ENCODE data around the gene TUBB2A.
A peak's percentile ranks its signal among the peaks of the same experiment; 100 is the strongest.
"Not testable (repeated sequence)": the region's sequence is repeated elsewhere in the genome, so short reads cannot be mapped to it uniquely, and the experiment has no call there.

TUBB2A gene

GRCh38 chr6:3157131-3157933 lies at the start of gene TUBB2A:
Gene TUBB2A (minus strand): TSS chr6:3157544. CDS start chr6:3157463, 81 bp downstream.
- no peak for DNase-seq (ENCODE audit: low read depth, low spot score)
- Histone ChIP-seq H3K4me3 (ENCODE audit: low read length) (peak within 1 kb of the TSS; percentile 67), H3K36me3 (ENCODE audit: control insufficient read depth, insufficient read depth, low read length) (peaks cover 7% of the 10 kb centered on the region; the same call in 1 of the 2 replicates), H3K9me3 (ENCODE audit: control insufficient read depth, insufficient read depth, low read length) (no peaks in the 10 kb centered on the region), H3K27me3 (ENCODE audit: control insufficient read depth, insufficient read depth, low read length) (no peaks in the 10 kb centered on the region), H3K4me1 (ENCODE audit: control insufficient read depth, insufficient read depth, low read length) (peaks cover 3% of the 10 kb centered on the region; the same call in 1 of the 2 replicates), H3K27ac (ENCODE audit: low read length) (no peak within 1 kb of the TSS)
- no CpG with 5 or more reads among the region's 95 CpGs for WGBS (ENCODE audit: insufficient coverage, insufficient read length)

- peaks cover 3% of the 10 kb centered on the region; the same call in 1 of the 2 replicates for H3K4me1 ChIP-seq (ENCODE audit: control insufficient read depth, insufficient read depth, low read length)
- no peaks in the 10 kb centered on the region for H3K36me3 ChIP-seq (ENCODE audit: control insufficient read depth, insufficient read depth, low read length)
- no peak overlapping the region for H3K4me3 ChIP-seq (ENCODE audit: low read length)
- no CpG with 5 or more reads among the region's 7 CpGs for WGBS (ENCODE audit: insufficient coverage, insufficient read length)
- no peaks in the 10 kb centered on the region for H3K27me3 ChIP-seq (ENCODE audit: control insufficient read depth, insufficient read depth, low read length)
- DNase-seq (ENCODE audit: low read depth, low spot score): no peak
- no peak overlapping the region for H3K27ac ChIP-seq (ENCODE audit: low read length)
- no peaks in the 10 kb centered on the region for H3K9me3 ChIP-seq (ENCODE audit: control insufficient read depth, insufficient read depth, low read length)
Observed at GRCh38 chr6:3206339-3207015, 49.1 kb upstream of the TUBB2A start.

GRCh38 chr6:3205913-3206312 lies 48.6 kb upstream of the TUBB2A start:
- no peak for DNase-seq (ENCODE audit: low read depth, low spot score)

GRCh38 chr6:3204921-3205320 lies 47.6 kb upstream of the TUBB2A start:
- no peak overlapping the region for H3K27ac ChIP-seq (ENCODE audit: low read length)
- H3K9me3 ChIP-seq (ENCODE audit: control insufficient read depth, insufficient read depth, low read length): no peaks in the 10 kb centered on the region
- no peaks in the 10 kb centered on the region for H3K27me3 ChIP-seq (ENCODE audit: control insufficient read depth, insufficient read depth, low read length)
- no CpG with 5 or more reads among the region's 6 CpGs for WGBS (ENCODE audit: insufficient coverage, insufficient read length)
- no peak overlapping the region for H3K4me3 ChIP-seq (ENCODE audit: low read length)
- no peaks in the 10 kb centered on the region for H3K36me3 ChIP-seq (ENCODE audit: control insufficient read depth, insufficient read depth, low read length)
- no peak for DNase-seq (ENCODE audit: low read depth, low spot score)
- peaks cover 3% of the 10 kb centered on the region; the same call in 1 of the 2 replicates for H3K4me1 ChIP-seq (ENCODE audit: control insufficient read depth, insufficient read depth, low read length)

More at GRCh38 chr6:3205913-3206312, 48.6 kb upstream of the TUBB2A start:
- H3K27me3 ChIP-seq (ENCODE audit: control insufficient read depth, insufficient read depth, low read length): no peaks in the 10 kb centered on the region
- H3K36me3 ChIP-seq (ENCODE audit: control insufficient read depth, insufficient read depth, low read length): no peaks in the 10 kb centered on the region
- no peak overlapping the region for H3K4me3 ChIP-seq (ENCODE audit: low read length)
- peaks cover 3% of the 10 kb centered on the region; the same call in 1 of the 2 replicates for H3K4me1 ChIP-seq (ENCODE audit: control insufficient read depth, insufficient read depth, low read length)
- no CpG with 5 or more reads among the region's 4 CpGs for WGBS (ENCODE audit: insufficient coverage, insufficient read length)
- H3K9me3 ChIP-seq (ENCODE audit: control insufficient read depth, insufficient read depth, low read length): no peaks in the 10 kb centered on the region
- H3K27ac ChIP-seq (ENCODE audit: low read length): no peak overlapping the region

GRCh38 chr6:3202999-3203696 lies 45.8 kb upstream of the TUBB2A start:
- Histone ChIP-seq H3K9me3 (ENCODE audit: control insufficient read depth, insufficient read depth, low read length) (no peaks in the 10 kb centered on the region), H3K36me3 (ENCODE audit: control insufficient read depth, insufficient read depth, low read length) (no peaks in the 10 kb centered on the region), H3K27me3 (ENCODE audit: control insufficient read depth, insufficient read depth, low read length) (no peaks in the 10 kb centered on the region), H3K27ac (ENCODE audit: low read length) (no peak overlapping the region), H3K4me3 (ENCODE audit: low read length) (no peak overlapping the region), H3K4me1 (ENCODE audit: control insufficient read depth, insufficient read depth, low read length) (peaks cover 2% of the 10 kb centered on the region; the same call in 1 of the 2 replicates)
- no CpG with 5 or more reads among the region's 7 CpGs for WGBS (ENCODE audit: insufficient coverage, insufficient read length)
- no peak for DNase-seq (ENCODE audit: low read depth, low spot score)

GRCh38 chr6:3201388-3201787 lies 44.0 kb upstream of the TUBB2A start:
- Histone ChIP-seq H3K27ac (ENCODE audit: low read length) (no peak overlapping the region), H3K36me3 (ENCODE audit: control insufficient read depth, insufficient read depth, low read length) (no peaks in the 10 kb centered on the region), H3K9me3 (ENCODE audit: control insufficient read depth, insufficient read depth, low read length) (no peaks in the 10 kb centered on the region), H3K27me3 (ENCODE audit: control insufficient read depth, insufficient read depth, low read length) (no peaks in the 10 kb centered on the region), H3K4me1 (ENCODE audit: control insufficient read depth, insufficient read depth, low read length) (no peaks in the 10 kb centered on the region; the same call in 1 of the 2 replicates), H3K4me3 (ENCODE audit: low read length) (no peak overlapping the region)
- DNase-seq (ENCODE audit: low read depth, low spot score): no peak
- WGBS (ENCODE audit: insufficient coverage, insufficient read length): no CpG with 5 or more reads among the region's 2 CpGs

- Histone ChIP-seq H3K4me1 (ENCODE audit: control insufficient read depth, insufficient read depth, low read length) (peaks cover 1% of the 10 kb centered on the region; the same call in 1 of the 2 replicates), H3K9me3 (ENCODE audit: control insufficient read depth, insufficient read depth, low read length) (no peaks in the 10 kb centered on the region), H3K27ac (ENCODE audit: low read length) (no peak overlapping the region), H3K27me3 (ENCODE audit: control insufficient read depth, insufficient read depth, low read length) (no peaks in the 10 kb centered on the region), H3K36me3 (ENCODE audit: control insufficient read depth, insufficient read depth, low read length) (no peaks in the 10 kb centered on the region), H3K4me3 (ENCODE audit: low read length) (no peak overlapping the region)
- no peak for DNase-seq (ENCODE audit: low read depth, low spot score)
Observed at GRCh38 chr6:3200682-3201081, 43.3 kb upstream of the TUBB2A start.

- Histone ChIP-seq H3K4me3 (ENCODE audit: low read length) (no peak overlapping the region), H3K36me3 (ENCODE audit: control insufficient read depth, insufficient read depth, low read length) (no peaks in the 10 kb centered on the region), H3K27ac (ENCODE audit: low read length) (no peak overlapping the region), H3K9me3 (ENCODE audit: control insufficient read depth, insufficient read depth, low read length) (no peaks in the 10 kb centered on the region), H3K27me3 (ENCODE audit: control insufficient read depth, insufficient read depth, low read length) (no peaks in the 10 kb centered on the region), H3K4me1 (ENCODE audit: control insufficient read depth, insufficient read depth, low read length) (peaks cover 4% of the 10 kb centered on the region; the same call in 1 of the 2 replicates)
- no peak for DNase-seq (ENCODE audit: low read depth, low spot score)
- WGBS (ENCODE audit: insufficient coverage, insufficient read length): no CpG with 5 or more reads among the region's 5 CpGs
Observed at GRCh38 chr6:3199382-3199781, 42.0 kb upstream of the TUBB2A start.

- H3K4me3 ChIP-seq (ENCODE audit: low read length); H3K9me3 ChIP-seq (ENCODE audit: control insufficient read depth, insufficient read depth, low read length); H3K27ac ChIP-seq (ENCODE audit: low read length); H3K4me1 ChIP-seq (ENCODE audit: control insufficient read depth, insufficient read depth, low read length); H3K36me3 ChIP-seq (ENCODE audit: control insufficient read depth, insufficient read depth, low read length); DNase-seq (ENCODE audit: low read depth, low spot score); H3K27me3 ChIP-seq (ENCODE audit: control insufficient read depth, insufficient read depth, low read length): not testable (repeated sequence)
- WGBS (ENCODE audit: insufficient coverage, insufficient read length): no CpG with 5 or more reads among the region's 5 CpGs
Observed at GRCh38 chr6:3197734-3198133, 40.4 kb upstream of the TUBB2A start.

GRCh38 chr6:3196770-3197169 lies 39.4 kb upstream of the TUBB2A start:
- Histone ChIP-seq H3K27ac (ENCODE audit: low read length) (no peak overlapping the region), H3K4me1 (ENCODE audit: control insufficient read depth, insufficient read depth, low read length) (peaks cover 9% of the 10 kb centered on the region), H3K4me3 (ENCODE audit: low read length) (no peak overlapping the region), H3K36me3 (ENCODE audit: control insufficient read depth, insufficient read depth, low read length) (no peaks in the 10 kb centered on the region), H3K9me3 (ENCODE audit: control insufficient read depth, insufficient read depth, low read length) (no peaks in the 10 kb centered on the region), H3K27me3 (ENCODE audit: control insufficient read depth, insufficient read depth, low read length) (no peaks in the 10 kb centered on the region)
- no peak for DNase-seq (ENCODE audit: low read depth, low spot score)
- no CpG with 5 or more reads among the region's 5 CpGs for WGBS (ENCODE audit: insufficient coverage, insufficient read length)

Data from iPS DF 6.9 (cell line).